Chondrocyte (in vitro differentiated cells): ENCODE results near the gene TNNI3K. TPM values are rescaled to one million over a fixed set of nuclear protein-coding genes. Genes with fewer than 3 reads are reported as not detected.

Source experiments
- DNase-seq: peaks from one replicate; pipeline ENCODE4 v3.0.0; 2021; ENCODE audit warnings: mixed read lengths, low spot score
- H3K27ac Mint-ChIP-seq: one replicate; pipeline ENCODE4 v1.8.0; 2021; ENCODE audit warnings: mild to moderate bottlenecking, moderate library complexity, mixed read lengths; ENCODE audit not compliant: unreplicated experiment
- H3K27me3 Mint-ChIP-seq: 2 replicates; pipeline ENCODE4 v1.8.0; 2021; ENCODE audit warnings: low read depth, mixed read lengths
- H3K36me3 Mint-ChIP-seq: 2 replicates; pipeline ENCODE4 v1.8.0; 2021; ENCODE audit warnings: low read depth, mixed read lengths
- H3K4me1 Mint-ChIP-seq: 2 replicates; pipeline ENCODE4 v1.8.0; 2021; ENCODE audit warnings: low read depth, mild to moderate bottlenecking, mixed read lengths
- H3K4me3 Mint-ChIP-seq: one replicate; pipeline ENCODE4 v1.8.0; 2021; ENCODE audit warnings: mild to moderate bottlenecking, moderate library complexity, mixed read lengths; ENCODE audit not compliant: unreplicated experiment
- H3K9me3 Mint-ChIP-seq: 2 replicates; pipeline ENCODE4 v1.8.0; 2021; ENCODE audit warnings: low read depth, mixed read lengths
- total RNA-seq: library from RNA; stranded (reverse); gene quantifications from 3 replicates; pipeline ENCODE4 v1.2.1, GENCODE V29; 2021
- TF ChIP-seq, protein P1 (sequence below): fragments of 200-600 bp; sonication (generic); IDR thresholded peaks from 2 replicates; pipeline ENCODE4 v1.5.0; 2021; ENCODE audit warnings: antibody characterized with exemption, mild to moderate bottlenecking, moderate library complexity

TNNI3K gene
- total RNA-seq, 1 donor from 2014 or later: not detected

DNA sequence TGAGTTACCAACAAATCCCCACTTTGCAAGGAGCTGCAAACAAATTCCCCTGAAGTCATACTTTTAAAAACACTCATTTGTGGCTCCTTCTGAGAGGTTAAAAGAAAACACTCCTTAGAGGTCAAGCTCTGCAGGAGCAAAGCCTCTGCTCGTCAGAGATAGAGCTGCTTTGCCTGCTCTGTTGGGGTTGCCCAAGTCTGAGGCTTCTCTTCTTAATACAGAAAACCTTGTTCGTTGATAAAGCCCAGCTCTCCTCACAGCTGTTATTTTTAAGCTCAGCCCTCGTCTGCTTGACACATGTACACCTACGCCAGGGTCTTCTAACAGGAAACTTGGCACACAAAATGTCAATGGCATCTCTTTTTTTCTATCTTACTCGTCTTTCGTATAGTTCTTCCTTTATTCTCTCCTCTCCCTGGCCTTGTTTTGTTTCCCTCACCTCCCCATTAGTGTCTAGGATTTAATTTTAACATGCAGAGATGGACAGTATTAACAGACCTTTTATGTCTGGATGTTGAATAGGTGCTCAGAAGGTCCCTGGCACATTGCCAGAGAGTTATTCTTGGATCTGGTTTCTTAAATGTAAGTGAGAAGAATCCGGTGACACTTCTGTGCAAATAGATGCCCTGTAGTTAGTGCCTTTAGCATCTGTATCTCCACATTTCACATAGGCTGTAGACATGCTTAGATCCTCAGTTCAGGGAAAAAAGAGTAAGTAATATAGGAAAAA lies 191.2 kb downstream of the TNNI3K start:
- Mint-ChIP-seq H3K4me3 (no peak overlapping the region), H3K4me1 (peaks cover 18% of the 10 kb centered on the region), H3K9me3 (no peaks in the 10 kb centered on the region), H3K27ac (no peak overlapping the region), H3K36me3 (no peaks in the 10 kb centered on the region), H3K27me3 (no peaks in the 10 kb centered on the region)
- TF ChIP-seq, protein P1, sequence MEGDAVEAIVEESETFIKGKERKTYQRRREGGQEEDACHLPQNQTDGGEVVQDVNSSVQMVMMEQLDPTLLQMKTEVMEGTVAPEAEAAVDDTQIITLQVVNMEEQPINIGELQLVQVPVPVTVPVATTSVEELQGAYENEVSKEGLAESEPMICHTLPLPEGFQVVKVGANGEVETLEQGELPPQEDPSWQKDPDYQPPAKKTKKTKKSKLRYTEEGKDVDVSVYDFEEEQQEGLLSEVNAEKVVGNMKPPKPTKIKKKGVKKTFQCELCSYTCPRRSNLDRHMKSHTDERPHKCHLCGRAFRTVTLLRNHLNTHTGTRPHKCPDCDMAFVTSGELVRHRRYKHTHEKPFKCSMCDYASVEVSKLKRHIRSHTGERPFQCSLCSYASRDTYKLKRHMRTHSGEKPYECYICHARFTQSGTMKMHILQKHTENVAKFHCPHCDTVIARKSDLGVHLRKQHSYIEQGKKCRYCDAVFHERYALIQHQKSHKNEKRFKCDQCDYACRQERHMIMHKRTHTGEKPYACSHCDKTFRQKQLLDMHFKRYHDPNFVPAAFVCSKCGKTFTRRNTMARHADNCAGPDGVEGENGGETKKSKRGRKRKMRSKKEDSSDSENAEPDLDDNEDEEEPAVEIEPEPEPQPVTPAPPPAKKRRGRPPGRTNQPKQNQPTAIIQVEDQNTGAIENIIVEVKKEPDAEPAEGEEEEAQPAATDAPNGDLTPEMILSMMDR: no peak
- no peak for DNase-seq

- Mint-ChIP-seq H3K9me3 (no peaks in the 10 kb centered on the region), H3K27me3 (peaks cover 2% of the 10 kb centered on the region), H3K4me3 (no peak overlapping the region), H3K4me1 (peaks cover 18% of the 10 kb centered on the region), H3K27ac (no peak overlapping the region), H3K36me3 (no peaks in the 10 kb centered on the region)
- no peak for DNase-seq
- TF ChIP-seq, protein P1: no peak
Observed at GRCh38 chr1:74427681-74428080, 192.5 kb downstream of the TNNI3K start.

GRCh38 chr1:74429580-74429979 lies 194.4 kb downstream of the TNNI3K start:
- H3K4me3 Mint-ChIP-seq: no peak overlapping the region
- peaks cover 2% of the 10 kb centered on the region for H3K27me3 Mint-ChIP-seq
- H3K36me3 Mint-ChIP-seq: no peaks in the 10 kb centered on the region
- no peak overlapping the region for H3K27ac Mint-ChIP-seq
- peaks cover 18% of the 10 kb centered on the region for H3K4me1 Mint-ChIP-seq
- H3K9me3 Mint-ChIP-seq: no peaks in the 10 kb centered on the region
- TF ChIP-seq, protein P1: no peak
- no peak for DNase-seq

DNA sequence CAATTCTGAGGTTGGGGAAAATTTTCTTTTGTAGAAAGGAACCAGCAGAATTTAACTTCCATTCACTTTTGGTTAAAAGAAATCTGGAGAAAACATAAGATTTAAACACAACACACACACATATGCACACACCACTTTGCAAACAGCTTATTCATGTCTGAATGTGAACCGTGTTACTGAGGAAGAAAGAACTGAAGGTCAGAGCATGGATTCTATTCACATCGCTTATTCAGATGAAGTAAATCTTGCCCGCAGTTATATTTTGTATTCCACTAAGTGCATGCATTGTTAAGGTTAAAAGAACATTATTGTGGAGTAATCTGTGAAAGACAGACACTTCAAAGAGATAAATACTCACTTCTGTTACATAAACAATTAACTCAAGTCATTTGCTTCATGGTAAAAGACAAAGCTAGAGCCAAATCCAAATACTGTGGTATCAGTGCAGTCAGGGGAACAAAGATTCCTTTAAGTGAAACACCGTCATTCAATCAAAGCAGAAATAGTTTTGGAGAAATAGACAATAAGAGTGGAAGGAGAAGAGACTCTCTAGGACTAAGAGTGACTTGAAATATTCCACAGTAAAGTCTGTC lies 195.3 kb downstream of the TNNI3K start:
- no peak overlapping the region for H3K4me3 Mint-ChIP-seq
- H3K27me3 Mint-ChIP-seq: peaks cover 2% of the 10 kb centered on the region
- TF ChIP-seq, protein P1: no peak
- no peaks in the 10 kb centered on the region for H3K9me3 Mint-ChIP-seq
- H3K27ac Mint-ChIP-seq: no peak overlapping the region
- DNase-seq: no peak
- H3K36me3 Mint-ChIP-seq: no peaks in the 10 kb centered on the region
- H3K4me1 Mint-ChIP-seq: peaks cover 14% of the 10 kb centered on the region

- TF ChIP-seq, protein P1: no peak
- Mint-ChIP-seq H3K36me3 (no peaks in the 10 kb centered on the region), H3K9me3 (no peaks in the 10 kb centered on the region), H3K4me3 (no peak overlapping the region), H3K27me3 (peaks cover 2% of the 10 kb centered on the region), H3K27ac (no peak overlapping the region), H3K4me1 (peaks cover 3% of the 10 kb centered on the region)
- no peak for DNase-seq
Observed at GRCh38 chr1:74431531-74431930, 196.3 kb downstream of the TNNI3K start.
